Right lobe of liver (tissue), 6 donors: Measurements from ENCODE around the gene MAP4K3. TPM values are rescaled to one million over a fixed set of nuclear protein-coding genes. Genes with fewer than 3 reads are reported as not detected.

Experiments
- ATAC-seq, 4 donors: fragments of 200-7000 bp; cut with Tn5 transposase; one replicate each; pipeline ENCODE4 v1.9.1; 2020; ENCODE audit warnings: mild to moderate bottlenecking in 4 of 4, moderate library complexity in 4 of 4
- DNase-seq, 3 donors: peaks; one replicate each; pipeline ENCODE4 v3.0.0-alpha.2; 2020
- H3K27ac ChIP-seq, 3 donors: fragments of 200-600 bp; one replicate each; pipeline ENCODE4 v1.8.0; 2022
- H3K27me3 ChIP-seq, 2 donors: fragments of 200-600 bp; one replicate each; pipeline ENCODE4 v1.8.0; 2022
- H3K36me3 ChIP-seq, 4 donors: fragments of 200-600 bp; sonication (generic) in 1 of 4; one replicate each; pipeline versions ENCODE4 v1.5.1 to v1.8.0; 2017 to 2022; ENCODE audit warnings: control low read depth in 1 of 4
- H3K4me1 ChIP-seq, 4 donors: fragments of 200-600 bp; sonication (generic) in 1 of 4; one replicate each; pipeline versions ENCODE4 v1.5.1 to v1.8.0; 2017 to 2022; ENCODE audit warnings: control low read depth in 1 of 4
- H3K4me3 ChIP-seq, 3 donors: fragments of 200-600 bp; one replicate each; pipeline ENCODE4 v1.8.0; 2022
- H3K9me3 ChIP-seq, 4 donors: fragments of 200-600 bp; sonication (generic) in 1 of 4; one replicate each; pipeline versions ENCODE4 v1.5.1 to v1.8.0; 2017 to 2022; ENCODE audit warnings: control low read depth in 1 of 4
- POLR2A ChIP-seq: fragments of 450-650 bp; IDR thresholded peaks from one replicate; pipeline ENCODE4 v1.6.1; 2017; ENCODE audit warnings: antibody characterized with exemption, mild to moderate bottlenecking
- WGBS: methylation state at CpG from one replicate; pipeline ENCODE4 v1.1.6; 2018; ENCODE audit warnings: low coverage, low lambda C conversion rate; ENCODE audit not compliant: insufficient coverage; ENCODE audit errors: missing lambda C conversion rate; 5-methylcytosine and 5-hydroxymethylcytosine counted together
- intact Hi-C, 2 donors: fragments of 100-400 bp; cut with DNase I; formaldehyde crosslinking; loops; one replicate each; pipeline versions ENCODE4 v1.11.2 to v1.14.1; 2022
- total RNA-seq, 6 experiments: library from RNA; depleted of rRNA in 2 of 6; stranded (reverse); fragments of >200 nt in 2 of 6; fragmentation: NEBNext Ultra II Directional in 3 of 6; extraction: Animal tissue kit (Norgen Biotek cat#: 25700) in 3 of 6; gene quantifications; one replicate each; pipeline versions ENCODE4 v1.1.0 to v1.2.4, GENCODE V29; 2016 to 2023
- TF ChIP-seq, protein P1 (sequence below), 4 donors: fragments of 200-600 bp in 3 of 4; fragments of 450-650 bp in 1 of 4; IDR thresholded peaks; one replicate each; pipeline versions ENCODE4 v1.5.1 to v1.8.0; 2016 to 2022; ENCODE audit warnings: antibody characterized with exemption in 4 of 4, mild to moderate bottlenecking in 2 of 4
- donor health status: DM: no; HTN: yes; CAD: no.
- donor health status: DM: no; HTN: no; CAD: no.
- donor health status: DM: no; HTN: no; CAD: no.
- donor health status: DM: no; HTN: yes; CAD: no.
- donor health status: DM: no; HTN: yes; CAD: no.

Gene MAP4K3
- total RNA-seq, 6 experiments from 2014 or later = 14.5 to 24.8 (median 17.1) TPM

DNA sequence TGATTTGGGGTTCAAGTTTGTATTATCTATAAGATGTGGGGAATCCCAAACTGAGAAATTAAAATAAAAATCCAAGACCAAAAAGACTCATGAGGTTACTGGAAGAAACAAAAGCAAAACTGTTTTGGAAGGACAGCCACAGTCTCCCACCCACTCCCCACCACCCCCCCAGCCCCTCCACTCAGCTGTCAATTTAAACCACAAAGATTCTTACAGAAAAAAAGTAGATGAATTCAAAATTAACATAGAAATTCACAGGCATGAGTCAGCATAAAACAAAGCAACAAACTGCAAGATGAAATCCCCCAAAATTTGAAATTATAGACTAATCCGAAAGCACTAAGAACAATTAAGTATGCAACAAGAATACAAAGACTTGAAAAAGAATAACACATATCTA is 12.1 kb downstream of the MAP4K3 start:
- no peak for ATAC-seq
- TF ChIP-seq, protein P1, sequence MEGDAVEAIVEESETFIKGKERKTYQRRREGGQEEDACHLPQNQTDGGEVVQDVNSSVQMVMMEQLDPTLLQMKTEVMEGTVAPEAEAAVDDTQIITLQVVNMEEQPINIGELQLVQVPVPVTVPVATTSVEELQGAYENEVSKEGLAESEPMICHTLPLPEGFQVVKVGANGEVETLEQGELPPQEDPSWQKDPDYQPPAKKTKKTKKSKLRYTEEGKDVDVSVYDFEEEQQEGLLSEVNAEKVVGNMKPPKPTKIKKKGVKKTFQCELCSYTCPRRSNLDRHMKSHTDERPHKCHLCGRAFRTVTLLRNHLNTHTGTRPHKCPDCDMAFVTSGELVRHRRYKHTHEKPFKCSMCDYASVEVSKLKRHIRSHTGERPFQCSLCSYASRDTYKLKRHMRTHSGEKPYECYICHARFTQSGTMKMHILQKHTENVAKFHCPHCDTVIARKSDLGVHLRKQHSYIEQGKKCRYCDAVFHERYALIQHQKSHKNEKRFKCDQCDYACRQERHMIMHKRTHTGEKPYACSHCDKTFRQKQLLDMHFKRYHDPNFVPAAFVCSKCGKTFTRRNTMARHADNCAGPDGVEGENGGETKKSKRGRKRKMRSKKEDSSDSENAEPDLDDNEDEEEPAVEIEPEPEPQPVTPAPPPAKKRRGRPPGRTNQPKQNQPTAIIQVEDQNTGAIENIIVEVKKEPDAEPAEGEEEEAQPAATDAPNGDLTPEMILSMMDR (IDR thresholded peaks at IDR 0.05) = no peak
- 94% methylated on average over 1 of the region's 1 CpG for WGBS

DNA sequence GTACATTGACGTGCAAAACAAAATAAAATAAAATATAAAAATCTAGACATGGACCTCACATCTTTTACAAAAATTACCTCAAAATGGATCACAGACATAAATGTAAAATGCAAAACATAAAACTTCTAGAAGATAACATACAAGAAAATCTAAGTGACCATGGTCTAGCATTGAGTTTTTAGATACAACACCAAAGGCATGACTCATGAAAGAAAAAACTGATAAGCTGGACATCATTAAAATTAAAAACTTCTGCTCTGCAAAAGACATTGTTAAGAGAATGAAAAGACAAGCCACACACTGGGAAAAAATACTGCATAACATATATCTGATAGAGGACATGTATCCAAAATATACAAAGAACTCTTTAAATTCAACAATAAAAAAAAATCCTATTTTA is 14.4 kb downstream of the MAP4K3 start:
- Histone ChIP-seq H3K4me3 (no peak overlapping the region), H3K4me1 (peaks cover 0 to 21% (median 3%) of the 10 kb centered on the region in 4 donors), H3K36me3 (no peaks in the 10 kb centered on the region), H3K27ac (no peak overlapping the region), H3K9me3 (no peaks in the 10 kb centered on the region), H3K27me3 (no peaks in the 10 kb centered on the region)
- TF ChIP-seq, protein P1 (IDR thresholded peaks at IDR 0.05) = no peak
- TF ChIP-seq POLR2A = no peak
- 100% methylated on average over 1 of the region's 1 CpG for WGBS
- ATAC-seq (no peak), DNase-seq (no peak)
- intact Hi-C loops = no loop called here

More for the DNA sequence above, 12.1 kb downstream of the MAP4K3 start:
- Histone ChIP-seq H3K4me3 (no peak overlapping the region), H3K4me1 (peaks cover 0 to 7% (median 0%) of the 10 kb centered on the region in 4 donors), H3K27me3 (no peaks in the 10 kb centered on the region), H3K27ac (no peak overlapping the region), H3K9me3 (no peaks in the 10 kb centered on the region), H3K36me3 (no peaks in the 10 kb centered on the region)
- no peak for DNase-seq
- intact Hi-C loops = no loop called here

DNA sequence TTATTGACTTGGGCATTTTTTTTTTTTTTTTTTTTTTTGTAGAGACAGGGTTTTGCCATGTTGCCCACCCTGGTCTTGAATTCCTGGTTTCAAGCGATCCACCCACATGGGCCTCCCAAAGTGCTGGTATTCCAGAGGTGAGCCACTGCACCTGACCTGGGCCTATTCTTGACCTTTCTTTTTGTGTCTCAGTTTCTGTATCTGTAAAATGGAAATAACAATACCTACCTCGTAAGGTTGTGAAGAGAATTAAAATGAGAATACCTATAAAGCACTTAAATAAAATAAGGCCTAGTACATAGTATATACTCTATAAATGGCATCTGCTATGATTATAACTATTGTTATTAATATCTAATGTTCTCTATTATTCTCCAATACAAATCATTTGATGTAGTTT is 15.7 kb downstream of the MAP4K3 start:
- no peaks in the 10 kb centered on the region for H3K36me3 ChIP-seq
- H3K4me3 ChIP-seq = no peak overlapping the region
- DNase-seq = no peak
- no peak for ATAC-seq
- no peaks in the 10 kb centered on the region for H3K9me3 ChIP-seq
- TF ChIP-seq POLR2A = no peak
- TF ChIP-seq, protein P1 (IDR thresholded peaks at IDR 0.05) = no peak
- no peaks in the 10 kb centered on the region for H3K27me3 ChIP-seq
- intact Hi-C loops = no loop called here
- no peak overlapping the region for H3K27ac ChIP-seq
- WGBS = 84% methylated on average over 2 of the region's 2 CpGs
- peaks cover 0 to 32% (median 5%) of the 10 kb centered on the region in 4 donors for H3K4me1 ChIP-seq

DNA sequence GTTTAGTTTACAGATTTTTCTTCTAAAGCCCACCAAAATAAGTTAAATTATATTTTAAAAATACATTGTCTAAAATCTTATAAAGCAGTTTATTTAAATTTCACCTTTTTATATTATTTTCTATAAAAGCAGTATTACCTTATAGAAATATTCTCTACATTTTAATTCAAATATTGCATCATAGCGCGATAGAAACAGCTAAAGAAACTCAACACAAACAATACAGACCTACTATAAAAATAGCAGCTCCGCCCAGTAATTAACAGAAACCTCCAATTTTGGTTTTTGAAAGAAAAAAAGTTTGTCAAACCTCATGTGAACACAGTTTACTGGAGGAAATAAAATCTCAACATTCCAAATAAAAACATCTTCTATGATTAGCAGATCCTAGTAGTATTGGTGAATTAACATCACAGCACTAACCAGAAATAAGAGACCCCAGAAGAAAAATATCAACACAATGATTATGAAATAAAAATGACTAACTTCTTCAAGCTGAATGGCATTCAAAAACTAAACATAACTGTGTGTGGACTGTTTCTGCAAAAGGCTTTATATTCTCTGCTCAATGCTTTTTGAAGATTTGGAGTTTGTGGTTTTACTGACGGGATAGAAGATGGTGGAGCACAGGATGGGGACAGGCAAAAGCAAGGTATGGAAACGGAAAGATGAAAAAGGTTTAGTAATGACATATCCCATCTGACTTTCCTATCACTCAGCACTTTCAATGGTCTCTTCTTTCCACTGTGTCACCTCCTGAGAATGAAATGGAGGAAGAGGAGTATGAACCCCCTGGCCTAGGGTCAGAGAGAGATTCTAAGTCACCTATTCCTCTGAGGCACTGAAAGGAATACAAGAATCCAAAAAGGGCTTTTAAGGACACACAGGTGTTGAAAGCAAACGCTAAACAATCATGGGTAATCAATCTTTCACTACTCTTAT is 17.5 kb downstream of the MAP4K3 start:
- WGBS = 85% methylated on average over 6 of the region's 6 CpGs
- no peak for ATAC-seq

More for the DNA sequence above, 17.5 kb downstream of the MAP4K3 start:
- intact Hi-C loops = no loop called here
- DNase-seq = no peak
- Histone ChIP-seq H3K36me3 (no peaks in the 10 kb centered on the region), H3K4me1 (peaks cover 0 to 50% (median 5%) of the 10 kb centered on the region in 4 donors), H3K27me3 (no peaks in the 10 kb centered on the region), H3K27ac (no peak overlapping the region), H3K4me3 (no peak overlapping the region), H3K9me3 (no peaks in the 10 kb centered on the region)
- TF ChIP-seq, protein P1 (IDR thresholded peaks at IDR 0.05) = no peak
- no peak for TF ChIP-seq POLR2A
